PC-9 (cell line): ENCODE measurements around the gene ZBTB7C. TPM values are rescaled to one million over a fixed set of nuclear protein-coding genes. Genes with fewer than 3 reads are reported as not detected.

Source experiments
- BruUV-seq: library from RNA; stranded (reverse); fragments of 400-500 nt; replicated peaks from 2 replicates; lab custom pipeline; 2021; lab: Mats Ljungman, UMichigan
- CTCF ChIA-PET: fragments of 300-600 bp; sonication (Branson Sonifier 250); formaldehyde crosslinking; loops from one replicate; lab custom pipeline; 2022; ENCODE audit warnings: antibody characterized with exemption; lab: Charles Lee
- POLR2A ChIA-PET: fragments of 300-600 bp; sonication (Branson Sonifier 250); formaldehyde crosslinking; loops from one replicate; lab custom pipeline; 2022; ENCODE audit warnings: antibody characterized with exemption; ENCODE audit not compliant: unreplicated experiment; lab: Charles Lee
- DNase-seq, 2 experiments: peaks; one replicate each; pipeline versions ENCODE4 v3.0.0 to v3.0.0-alpha.2; 2015 to 2022; ENCODE audit warnings: mixed read lengths in 1 of 2
- H2AFZ ChIP-seq: fragments of 200-600 bp; sonication (generic); 2 replicates; pipeline ENCODE4 v1.8.1; 2017; ENCODE audit warnings: antibody characterized with exemption
- H3F3A ChIP-seq: fragments of 200-600 bp; sonication (generic); 2 replicates; pipeline ENCODE4 v1.8.1; 2017; ENCODE audit warnings: antibody characterized with exemption, mild to moderate bottlenecking, low read depth; ENCODE audit not compliant: insufficient read depth
- H3K27ac ChIP-seq: fragments of 200-600 bp; sonication (generic); 2 replicates; pipeline ENCODE4 v1.6.1; 2016; ENCODE audit warnings: mixed run types
- H3K27me3 ChIP-seq: fragments of 200-600 bp; sonication (generic); 2 replicates; pipeline ENCODE4 v1.6.1; 2016; ENCODE audit warnings: low read depth, mixed run types; ENCODE audit not compliant: insufficient read depth
- H3K36me3 ChIP-seq: fragments of 200-600 bp; sonication (generic); 2 replicates; pipeline ENCODE4 v1.6.1; 2016; ENCODE audit warnings: low read depth, mixed run types
- H3K4me1 ChIP-seq: fragments of 200-600 bp; sonication (generic); replicated peaks from 2 replicates; pipeline ENCODE4 v1.6.1; 2016; ENCODE audit warnings: mixed run types; ENCODE audit not compliant: insufficient read depth
- H3K4me2 ChIP-seq: fragments of 200-600 bp; sonication (generic); 2 replicates; pipeline ENCODE4 v1.6.1; 2017; ENCODE audit warnings: mixed run types
- H3K4me3 ChIP-seq: fragments of 200-600 bp; sonication (generic); 2 replicates; pipeline ENCODE4 v1.6.1; 2016; ENCODE audit warnings: mixed run types
- H3K79me2 ChIP-seq: fragments of 200-600 bp; sonication (generic); 2 replicates; pipeline ENCODE4 v1.6.1; 2017; ENCODE audit warnings: low read depth, mixed run types
- H3K9me2 ChIP-seq: fragments of 200-600 bp; sonication (generic); 2 replicates; pipeline ENCODE4 v1.8.1; 2017; ENCODE audit warnings: mild to moderate bottlenecking; ENCODE audit not compliant: insufficient read depth
- H3K9me3 ChIP-seq: fragments of 200-600 bp; sonication (generic); 2 replicates; pipeline ENCODE4 v1.8.1; 2016; ENCODE audit warnings: low read depth; ENCODE audit not compliant: insufficient read depth
- H4K20me1 ChIP-seq: fragments of 200-600 bp; sonication (generic); 2 replicates; pipeline ENCODE4 v1.8.1; 2017; ENCODE audit not compliant: insufficient read depth
- CTCF ChIP-seq: fragments of 200-600 bp; sonication (generic); conservative IDR thresholded peaks from 2 replicates; pipeline ENCODE4 v1.6.1; 2017; ENCODE audit warnings: mixed run types, antibody characterized with exemption, mild to moderate bottlenecking, moderate library complexity
- EZH2 ChIP-seq: fragments of 200-600 bp; sonication (generic); IDR thresholded peaks from 2 replicates; pipeline ENCODE4 v1.8.0; 2017; ENCODE audit warnings: antibody characterized with exemption, low read depth
- intact Hi-C: fragments of 100-400 bp; cut with micrococcal nuclease; formaldehyde crosslinking; loops from one replicate; pipeline ENCODE4 v1.10.0; 2022; ENCODE audit not compliant: unreplicated experiment
- total RNA-seq: library from RNA; stranded (reverse); gene quantifications from 2 replicates; pipeline ENCODE4 v1.2.3, GENCODE V29; 2021

The ZBTB7C gene
- total RNA-seq, 1 experiment from 2014 or later, result not detected

- Histone ChIP-seq H3K9me3 (peaks cover 7% of the 10 kb centered on the region), H3K36me3 (no peaks in the 10 kb centered on the region), H3K9me2 (no peaks in the 10 kb centered on the region), H3K79me2 (no peaks in the 10 kb centered on the region), H3F3A (no peaks in the 10 kb centered on the region), H3K4me3 (no peak overlapping the region), H3K27me3 (no peaks in the 10 kb centered on the region), H3K27ac (no peak overlapping the region), H3K4me1 (no peaks in the 10 kb centered on the region), H2AFZ (no peak overlapping the region), H3K4me2 (no peak overlapping the region), H4K20me1 (no peaks in the 10 kb centered on the region)
- BruUV-seq, result no TSS peak
- POLR2A ChIA-PET, result interaction anchor here (0.5 kb wide), 1 partner anchor 36 kb away, joined by 8 read pairs; no protein-coding TSS in a partner anchor
- TF ChIP-seq EZH2 (no peak), CTCF (no peak)
- intact Hi-C loops, result no loop called here
- DNase-seq, result no peak
- CTCF ChIA-PET, result no interaction called here
Observed at GRCh38 chr18:47993409-47993808, 415.8 kb downstream of the ZBTB7C start.

DNA sequence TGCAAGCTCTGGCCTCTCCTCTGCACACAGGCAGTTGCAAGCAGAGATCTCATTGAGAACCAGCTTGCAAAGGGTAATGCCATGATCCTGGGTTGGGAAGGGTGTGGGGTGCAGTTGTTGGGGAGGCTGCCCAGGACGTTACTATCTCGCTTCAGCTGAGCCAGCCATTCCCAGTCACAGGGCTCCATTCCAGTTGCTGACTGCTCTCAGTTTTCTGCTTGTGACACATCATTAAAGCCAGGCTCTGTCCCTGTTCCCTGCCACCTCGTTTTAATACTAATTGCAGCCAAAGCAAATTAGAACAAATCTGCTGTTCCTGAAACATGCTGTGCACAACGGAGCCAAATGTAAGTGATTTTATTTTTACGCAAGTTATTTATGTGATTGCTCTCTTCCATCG is 416.2 kb downstream of the ZBTB7C start:
- Histone ChIP-seq H3K4me3 (no peak overlapping the region), H3K36me3 (no peaks in the 10 kb centered on the region), H3K79me2 (no peaks in the 10 kb centered on the region), H4K20me1 (no peaks in the 10 kb centered on the region), H3K27ac (no peak overlapping the region), H3F3A (no peaks in the 10 kb centered on the region), H3K27me3 (no peaks in the 10 kb centered on the region), H3K9me3 (peaks cover 6% of the 10 kb centered on the region), H2AFZ (no peak overlapping the region), H3K4me1 (no peaks in the 10 kb centered on the region), H3K4me2 (no peak overlapping the region), H3K9me2 (no peaks in the 10 kb centered on the region)
- no peak for TF ChIP-seq CTCF
- TF ChIP-seq EZH2, result no peak
- POLR2A ChIA-PET, result interaction anchor here (0.5 kb wide), 1 partner anchor 36 kb away, joined by 8 read pairs; no protein-coding TSS in a partner anchor
- CTCF ChIA-PET, result no interaction called here
- BruUV-seq, result no TSS peak
- no peak for DNase-seq
- intact Hi-C loops, result no loop called here

DNA sequence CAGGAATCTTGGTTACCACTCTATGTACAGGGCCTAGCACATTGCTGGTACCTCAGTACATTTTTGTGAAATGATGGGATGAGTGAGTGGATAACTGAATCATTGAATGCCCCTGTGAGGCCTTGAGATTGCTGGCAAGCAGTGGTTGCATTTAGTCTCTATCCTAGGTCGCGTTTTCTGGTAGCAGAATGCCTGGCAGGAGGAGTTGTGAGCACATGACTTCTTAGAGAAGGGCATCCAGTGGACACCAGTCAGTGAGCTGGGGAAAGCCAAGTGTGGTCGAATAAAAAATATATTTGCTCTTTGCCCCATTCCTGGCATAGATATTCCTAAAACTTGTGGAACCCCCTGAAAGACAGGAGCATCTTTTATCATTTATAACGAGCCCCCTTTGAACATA is 416.9 kb downstream of the ZBTB7C start:
- no peak overlapping the region for H3K27ac ChIP-seq
- no peaks in the 10 kb centered on the region; the same call in 1 of the 2 replicates for H3K9me3 ChIP-seq
- no peaks in the 10 kb centered on the region for H3K9me2 ChIP-seq
- ChIA-PET CTCF (no interaction called here), POLR2A (no interaction called here)
- no peaks in the 10 kb centered on the region for H3K4me1 ChIP-seq
- no peaks in the 10 kb centered on the region for H3K79me2 ChIP-seq
- H3K36me3 ChIP-seq, result no peaks in the 10 kb centered on the region
- no peak for TF ChIP-seq CTCF
- no peak for TF ChIP-seq EZH2
- no peak overlapping the region for H3K4me2 ChIP-seq
- intact Hi-C loops, result no loop called here
- no peak overlapping the region for H2AFZ ChIP-seq
- no peak overlapping the region for H3K4me3 ChIP-seq
- DNase-seq, result no peak
- BruUV-seq, result no TSS peak
- H3K27me3 ChIP-seq, result no peaks in the 10 kb centered on the region
- no peaks in the 10 kb centered on the region for H4K20me1 ChIP-seq
- H3F3A ChIP-seq, result no peaks in the 10 kb centered on the region
